ENCODE results near the gene EIF2A.
"Not testable (repeated sequence)": the region's sequence is repeated elsewhere in the genome, so short reads cannot be mapped to it uniquely, and the experiment has no call there.

Gene EIF2A

DNA sequence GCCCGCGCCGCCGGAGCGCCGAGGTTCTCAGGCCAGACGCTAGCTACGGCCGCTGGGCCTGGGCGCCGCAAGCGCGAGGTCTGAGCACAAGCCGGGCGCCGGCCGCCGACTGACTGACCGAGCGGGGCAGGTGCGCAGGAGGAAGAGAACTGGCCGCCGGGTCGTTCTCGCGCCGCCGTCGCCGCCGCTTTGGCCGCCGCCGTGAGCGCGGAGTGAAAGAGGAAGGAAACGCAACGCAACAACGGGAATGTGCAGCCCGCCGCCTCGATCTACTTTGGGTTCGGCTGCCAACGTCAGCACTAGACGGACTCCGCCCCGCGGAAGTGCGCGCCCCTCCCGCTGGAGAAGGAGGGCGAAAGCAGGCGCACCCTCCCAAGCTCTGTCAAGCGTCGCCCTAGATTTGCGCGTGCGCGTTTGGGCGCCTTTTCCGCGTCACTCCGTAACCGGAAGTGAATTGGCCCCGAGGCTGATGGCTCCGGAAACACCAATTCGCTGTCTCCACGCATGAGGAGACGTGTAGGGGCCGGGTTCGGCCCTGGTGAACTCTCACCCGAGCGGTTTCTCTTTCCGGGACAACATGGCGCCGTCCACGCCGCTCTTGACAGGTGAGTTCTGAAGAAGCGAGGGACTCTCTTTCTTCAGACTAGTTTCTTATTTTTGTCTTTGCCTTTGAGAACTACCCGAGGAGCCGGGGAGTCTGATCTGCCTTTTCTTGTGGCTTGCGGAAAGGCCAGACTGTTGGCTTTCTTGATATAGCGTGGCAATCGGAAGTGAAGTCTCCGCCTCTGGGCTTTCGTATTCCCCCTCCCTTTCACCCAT, at the start of gene EIF2A, which contains the start of gene SERP1:
Gene EIF2A, plus strand, starts transcription at position 562 of the 819 bp plus-strand sequence. Its CDS starts 16 bp downstream, at position 578.
Gene SERP1, minus strand, starts transcription at position 271 of the 819 bp plus-strand sequence. CDS start 361 bp downstream, outside the sequence.
- DNase-seq: peak; percentile 99

GRCh38 chr3:150497956-150498355, 48.6 kb upstream of the EIF2A start:
- no peak for DNase-seq

GRCh38 chr3:150500960-150501359, 45.6 kb upstream of the EIF2A start:
- DNase-seq: not testable (repeated sequence)

DNA sequence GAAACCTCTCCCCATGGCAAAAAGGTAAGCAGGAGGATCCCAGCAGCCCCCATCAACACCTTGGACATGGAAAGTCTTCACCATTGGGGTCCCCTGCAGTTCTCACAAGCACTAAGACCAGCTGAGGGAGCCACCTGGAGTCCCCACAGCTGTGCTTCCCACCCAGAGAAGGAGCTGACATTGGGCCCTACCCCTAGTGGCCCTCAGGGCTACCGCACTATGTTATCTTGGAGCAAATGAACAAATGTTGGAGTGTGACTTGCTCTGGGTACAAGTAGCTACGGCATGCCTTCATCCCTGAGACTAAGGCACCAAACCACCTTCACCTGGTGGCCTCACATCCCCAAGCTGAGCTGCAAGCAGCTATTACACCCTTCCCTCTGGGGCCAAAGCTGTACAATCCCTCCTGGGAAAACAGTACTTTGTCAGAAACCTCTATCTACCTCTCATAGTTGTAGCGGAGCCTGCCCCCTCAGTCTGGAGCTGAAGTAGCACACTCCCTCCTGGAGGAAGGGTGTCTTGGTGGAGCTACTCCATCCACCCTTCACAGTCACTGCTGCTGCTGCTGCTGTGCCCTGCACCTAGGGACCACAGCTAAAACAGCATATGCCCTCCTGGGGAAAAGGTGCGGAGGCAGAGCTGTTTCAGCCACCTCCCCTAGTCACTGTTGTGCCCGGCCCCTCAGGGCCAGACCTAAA, 43.0 kb upstream of the EIF2A start:
- no peak for DNase-seq

DNA sequence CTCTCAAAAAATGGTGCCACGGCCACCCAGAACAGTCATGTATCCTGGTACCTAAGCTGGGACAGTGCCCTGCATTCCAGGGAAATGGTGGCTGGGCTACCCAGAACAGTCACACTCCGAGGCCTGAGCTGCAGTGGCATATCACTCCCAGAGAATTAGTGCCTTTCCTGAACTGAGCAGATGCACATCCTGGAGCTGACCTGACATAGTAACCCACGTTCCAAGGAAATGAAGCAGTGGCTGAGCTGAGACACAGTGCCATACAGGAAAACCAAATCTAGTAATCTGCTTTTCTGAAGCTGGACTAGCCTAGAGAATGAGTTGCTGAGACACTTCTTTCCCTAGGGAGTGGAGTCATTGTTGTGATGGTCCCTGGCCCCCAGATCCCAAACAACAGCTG, 42.1 kb upstream of the EIF2A start:
- DNase-seq: no peak

DNA sequence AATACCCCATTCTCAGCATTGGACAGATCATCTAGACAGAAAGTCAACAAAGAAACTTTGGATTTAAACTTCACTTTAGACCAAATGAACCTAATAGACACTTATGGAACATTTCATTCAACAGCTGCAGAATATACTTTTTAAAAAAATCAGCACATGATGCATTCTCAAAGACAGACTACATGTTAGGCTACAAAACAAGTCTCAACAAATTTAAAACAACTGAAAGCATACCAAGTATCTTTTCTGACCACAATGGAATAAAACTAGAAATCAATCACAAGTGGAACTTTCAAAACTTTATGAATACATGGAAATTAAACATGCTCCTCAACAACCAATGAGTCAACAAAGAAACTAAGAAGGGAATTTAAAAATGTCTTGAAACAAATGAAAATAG, 38.2 kb upstream of the EIF2A start:
- DNase-seq: no peak

DNA sequence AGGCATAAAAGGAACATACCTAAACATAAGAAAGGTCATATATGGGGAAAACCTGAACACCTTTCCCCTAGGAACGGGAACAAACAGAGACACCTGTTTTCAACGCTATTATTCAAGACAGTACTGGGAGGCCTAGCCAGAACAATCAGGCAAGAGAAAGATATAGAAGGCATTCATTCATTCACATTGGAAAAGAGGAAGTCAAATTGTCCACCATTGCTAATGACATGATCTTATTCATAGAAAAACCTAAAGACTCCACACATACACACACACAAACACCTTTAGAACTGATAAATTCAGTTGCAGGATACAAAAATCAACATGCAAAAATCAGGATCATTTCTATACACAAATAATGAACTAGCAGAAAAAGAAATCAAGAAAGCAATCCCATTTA, 36.8 kb upstream of the EIF2A start:
- DNase-seq: no peak

GRCh38 chr3:150511122-150511821, 35.3 kb upstream of the EIF2A start:
- DNase-seq: no peak

GRCh38 chr3:150515210-150515609, 31.4 kb upstream of the EIF2A start:
- no peak for DNase-seq

DNA sequence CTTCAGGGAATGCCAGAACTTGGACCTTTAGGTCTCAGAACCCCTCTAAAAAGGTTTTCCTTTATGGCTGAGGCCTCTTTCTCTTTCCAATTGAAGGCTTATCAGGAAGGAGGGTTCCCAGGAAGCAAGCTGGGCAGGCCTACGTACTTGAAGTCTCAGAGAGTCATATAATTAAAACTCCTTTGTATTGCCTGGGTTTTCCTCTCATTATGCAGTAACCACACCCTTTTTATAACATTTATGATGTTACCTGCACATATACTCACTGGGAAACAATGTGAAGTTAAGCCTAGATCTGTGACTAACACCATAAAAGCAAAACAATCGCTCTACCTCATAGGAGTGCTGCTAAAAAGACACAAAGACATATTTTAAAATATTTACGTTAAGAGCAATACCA, 27.6 kb upstream of the EIF2A start:
- no peak for DNase-seq

DNA sequence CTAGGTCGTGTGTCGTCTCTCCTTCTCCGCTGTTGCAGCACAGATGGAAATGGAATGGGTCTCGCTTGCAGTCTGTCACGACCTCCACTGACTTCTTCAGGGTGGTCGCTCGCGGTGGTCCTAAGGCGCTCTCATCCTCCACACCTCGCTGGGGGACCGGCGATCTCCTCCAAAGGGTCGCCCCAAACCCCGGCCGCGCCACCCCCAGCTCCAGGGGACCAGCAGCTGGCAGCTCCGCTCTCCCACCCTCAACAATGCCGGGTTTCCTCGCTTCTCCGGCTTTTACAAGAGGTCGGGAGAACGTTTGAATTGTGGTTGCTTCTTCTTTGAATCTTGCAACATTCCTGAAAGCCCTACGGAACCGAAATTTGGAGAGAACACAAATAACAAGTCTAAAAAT, 26.2 kb upstream of the EIF2A start:
- no peak for DNase-seq

- no peak for DNase-seq
Measured at GRCh38 chr3:150521463-150521862, 25.1 kb upstream of the EIF2A start.

- no peak for DNase-seq
Measured at GRCh38 chr3:150523538-150523937, 23.0 kb upstream of the EIF2A start.

- no peak for DNase-seq
Measured at GRCh38 chr3:150527464-150528255, 18.9 kb upstream of the EIF2A start.

GRCh38 chr3:150528354-150528797, 18.2 kb upstream of the EIF2A start:
- peak; percentile 11 for DNase-seq

DNA sequence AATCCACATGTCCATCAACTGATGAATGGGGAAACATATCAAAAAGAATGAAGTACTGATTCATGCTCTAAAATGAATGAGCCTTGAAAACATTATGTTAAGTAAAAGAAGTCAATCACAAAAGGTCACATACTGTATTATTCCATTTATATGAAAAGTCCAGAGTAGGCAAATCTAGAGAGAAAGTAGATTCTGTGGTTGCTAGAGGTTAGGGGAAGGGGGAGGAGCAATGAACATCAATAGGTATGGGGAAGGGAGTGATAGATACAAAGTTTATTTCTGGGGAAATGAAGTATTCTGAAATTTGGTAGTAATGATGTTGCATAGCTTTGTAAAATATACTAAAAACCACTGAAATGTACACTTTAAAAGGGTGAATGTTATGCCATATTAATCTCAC, 14.8 kb upstream of the EIF2A start:
- no peak for DNase-seq

GRCh38 chr3:150535204-150535603, 11.4 kb upstream of the EIF2A start:
- DNase-seq: no peak

DNA sequence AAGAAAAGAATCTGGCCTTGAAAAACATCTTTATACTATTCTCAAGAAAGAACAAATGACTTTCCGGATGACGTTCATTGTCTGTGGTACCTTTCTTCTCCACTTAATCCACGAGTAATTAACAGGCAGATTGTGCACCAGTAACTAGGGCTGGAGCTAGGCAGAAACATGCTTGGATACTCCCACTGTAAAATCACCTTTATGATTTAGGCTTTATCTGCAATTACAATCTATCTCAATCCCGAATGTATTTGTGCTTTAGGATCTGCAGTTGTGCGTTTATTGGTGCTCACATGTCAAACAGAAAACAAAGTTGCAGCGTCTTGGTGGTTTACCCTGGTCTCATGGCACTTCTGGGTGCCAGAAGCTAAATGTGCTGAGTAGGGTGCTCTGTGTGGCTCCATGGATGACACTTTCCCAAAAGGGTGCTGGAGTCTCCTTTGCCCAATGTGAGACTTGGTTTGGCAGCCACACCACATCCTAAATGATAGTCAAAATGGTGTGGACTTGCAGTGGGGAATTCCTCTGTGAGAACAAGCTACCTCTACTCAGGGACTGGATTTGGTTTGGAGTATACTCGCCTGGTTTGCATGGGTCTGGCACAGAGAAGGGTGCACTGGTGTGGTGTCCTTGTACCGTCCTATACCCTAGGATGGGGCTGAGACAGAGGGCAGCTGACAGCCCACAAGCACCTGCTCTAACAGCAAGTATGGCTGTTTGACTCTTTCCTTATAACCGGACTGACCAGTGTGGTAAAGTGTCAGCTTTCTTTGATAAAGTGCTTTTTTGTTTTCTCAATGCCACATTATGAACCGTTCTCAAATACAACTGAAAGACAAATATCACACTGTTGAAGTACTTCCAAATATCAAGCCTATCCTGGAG, 8.0 kb upstream of the EIF2A start:
- no peak for DNase-seq

- no peak for DNase-seq
Measured at GRCh38 chr3:150540297-150540696, 6.3 kb upstream of the EIF2A start.

GRCh38 chr3:150540991-150541390, 5.6 kb upstream of the EIF2A start:
- no peak for DNase-seq

DNA sequence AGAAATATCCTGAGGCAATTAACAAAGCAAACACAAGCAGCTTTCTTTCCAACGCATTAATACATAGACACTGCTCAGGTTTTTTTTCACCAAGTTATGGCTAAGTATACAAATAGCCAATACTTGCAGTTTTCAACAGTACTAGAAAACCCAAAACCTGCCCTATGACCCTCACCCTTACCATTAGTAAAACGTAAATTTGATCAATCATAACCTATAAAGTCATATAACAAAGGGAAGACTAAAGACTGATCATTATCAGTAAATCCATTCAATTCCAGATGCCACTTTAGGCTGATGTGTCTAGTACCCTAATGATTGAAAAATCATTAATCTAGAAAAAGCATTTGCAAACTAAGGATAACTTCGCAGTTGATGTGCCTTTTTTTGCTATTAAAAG, 3.5 kb upstream of the EIF2A start:
- DNase-seq: no peak

DNA sequence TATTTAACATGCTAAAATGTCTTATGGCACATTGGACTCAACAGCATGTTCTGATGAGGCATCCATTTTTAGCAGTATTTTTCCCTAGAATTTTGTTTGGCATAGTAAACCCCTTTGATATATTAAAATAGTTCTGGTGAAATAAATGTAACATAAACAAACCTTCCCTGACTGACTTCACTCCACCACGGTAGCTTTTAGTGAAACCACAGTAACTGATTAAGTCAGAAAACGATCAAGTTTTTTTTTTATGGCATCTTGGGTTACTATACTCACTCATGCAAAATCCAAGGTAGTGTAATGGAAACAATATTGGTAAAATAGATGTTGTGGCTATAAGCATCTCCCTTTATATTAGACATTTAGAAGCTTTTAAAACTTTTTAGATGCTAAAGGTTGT, 3.1 kb upstream of the EIF2A start:
- DNase-seq: no peak
